Measurements from ENCODE around the gene SEC31A.
"Not testable (repeated sequence)": the region's sequence is repeated elsewhere in the genome, so short reads cannot be mapped to it uniquely, and the experiment has no call there.

Gene SEC31A

DNA sequence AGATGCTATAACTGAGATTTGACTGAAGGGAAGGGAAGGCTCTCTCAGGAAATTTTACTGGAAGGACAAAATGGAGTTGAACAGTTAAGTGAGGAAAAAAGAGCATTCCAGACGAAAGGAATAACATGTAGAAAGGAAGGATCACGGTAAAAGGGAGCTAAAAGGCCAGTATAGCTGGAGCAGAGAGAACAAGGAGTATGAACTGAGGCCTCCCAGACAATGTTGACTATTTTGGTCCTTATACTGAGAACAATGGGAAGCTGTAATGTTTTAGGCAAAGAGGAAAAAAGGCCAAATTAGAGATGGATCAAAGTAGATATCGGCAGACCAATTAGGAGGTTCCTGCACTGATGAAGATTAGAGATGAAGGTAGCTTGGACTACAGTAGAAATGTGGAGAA is 65.5 kb downstream of the SEC31A start:
- DNase-seq = no peak

DNA sequence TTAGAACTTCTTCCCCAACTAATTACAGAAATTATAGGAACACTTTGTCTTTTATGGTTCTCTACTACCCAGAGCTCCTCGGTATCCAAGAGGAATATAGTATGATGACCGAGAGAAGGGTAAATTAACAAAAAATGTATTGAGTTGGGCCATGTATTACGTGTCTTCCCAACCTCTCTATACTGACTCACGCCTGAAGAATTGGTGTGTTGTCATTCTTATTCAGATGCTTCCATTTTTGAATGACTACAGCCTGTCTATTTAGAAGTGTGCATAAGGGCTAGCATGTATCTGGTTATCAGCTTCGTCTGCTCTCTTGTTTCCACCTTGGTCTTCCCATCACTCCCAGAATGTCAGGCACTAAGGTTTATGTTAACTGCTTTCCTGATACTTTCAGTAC is 67.9 kb downstream of the SEC31A start:
- DNase-seq = no peak

DNA sequence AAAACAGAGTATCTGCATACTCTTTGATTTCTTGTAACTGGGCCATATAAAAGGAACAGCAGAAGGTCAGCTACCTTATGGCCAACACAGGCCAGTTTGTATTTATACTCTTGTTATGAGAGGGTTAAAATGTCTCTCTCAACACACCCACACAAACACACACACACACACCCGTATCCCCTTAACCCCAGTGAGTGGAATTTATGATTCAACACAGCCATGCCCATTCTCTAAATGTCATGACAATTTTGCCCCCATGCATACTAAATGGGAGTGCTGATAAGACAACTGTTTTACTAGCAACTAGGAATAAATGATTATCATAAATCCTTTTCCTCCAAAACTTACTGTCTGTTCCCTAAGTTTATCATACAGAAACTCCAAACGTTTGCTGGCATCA is 70.3 kb downstream of the SEC31A start:
- DNase-seq = no peak

DNA sequence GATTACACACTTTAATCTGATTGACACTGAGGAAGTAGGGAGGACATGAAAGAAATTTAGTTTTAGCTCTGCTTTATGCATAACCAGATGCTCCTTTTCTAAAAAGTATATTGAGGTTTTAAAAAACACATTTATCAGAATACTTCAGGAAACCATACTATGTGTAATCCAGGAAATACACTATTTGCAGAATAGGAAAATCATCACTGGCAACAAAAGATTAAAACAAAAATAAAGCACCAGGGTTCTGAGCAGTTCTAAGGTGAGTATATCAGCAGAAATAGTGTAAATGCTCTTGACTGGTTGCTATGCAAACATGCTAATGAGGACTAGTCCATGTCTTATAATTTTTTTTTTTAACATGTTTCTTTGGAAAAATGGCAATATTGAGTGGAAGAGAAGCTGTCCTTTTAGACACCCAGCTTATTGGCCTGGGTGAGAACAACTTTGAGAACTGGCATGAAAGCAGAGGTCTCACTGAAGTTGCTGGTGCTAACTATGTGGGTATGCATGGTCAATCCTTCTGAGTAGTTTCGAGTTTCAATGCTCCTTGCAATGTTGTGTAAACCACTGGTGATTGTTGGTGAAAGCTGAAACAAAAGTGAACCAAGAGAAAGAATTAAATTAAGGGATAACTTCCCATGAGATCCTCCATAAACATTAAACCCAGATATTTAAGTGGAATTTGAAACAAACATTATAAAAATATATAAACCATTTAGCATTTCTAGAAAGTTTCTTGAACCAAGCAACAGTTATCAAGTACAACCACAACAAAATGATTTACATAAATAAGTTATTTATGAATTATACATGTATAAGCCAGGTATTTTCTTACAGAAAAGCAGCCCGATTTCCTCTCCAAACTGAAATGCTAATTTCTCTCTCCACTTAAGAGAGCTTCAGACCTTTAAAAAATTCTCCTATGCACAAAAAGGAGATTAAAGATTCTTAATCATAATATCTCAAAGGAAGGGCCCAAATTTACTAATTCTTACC is 72.0 kb downstream of the SEC31A start:
- no peak for DNase-seq

DNA sequence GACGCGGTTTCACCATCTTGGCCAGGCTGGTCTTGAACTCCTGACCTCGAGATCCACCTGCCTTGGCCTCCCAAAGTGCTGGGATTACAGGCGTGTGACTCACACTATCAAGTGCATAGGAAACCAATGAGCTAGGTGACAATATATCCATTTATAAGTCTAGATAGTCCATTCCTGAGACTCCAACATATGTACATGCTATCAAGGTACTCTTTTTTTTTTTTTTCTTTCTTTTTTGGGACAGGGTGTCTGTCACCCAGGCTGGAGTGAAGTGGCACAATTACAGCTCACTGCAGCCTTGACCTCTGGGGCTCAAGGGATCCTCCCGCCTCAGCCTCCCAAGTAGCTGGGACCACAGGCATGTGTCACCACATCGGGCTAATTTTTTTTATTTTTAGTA is 74.1 kb downstream of the SEC31A start:
- DNase-seq = not testable (repeated sequence)

DNA sequence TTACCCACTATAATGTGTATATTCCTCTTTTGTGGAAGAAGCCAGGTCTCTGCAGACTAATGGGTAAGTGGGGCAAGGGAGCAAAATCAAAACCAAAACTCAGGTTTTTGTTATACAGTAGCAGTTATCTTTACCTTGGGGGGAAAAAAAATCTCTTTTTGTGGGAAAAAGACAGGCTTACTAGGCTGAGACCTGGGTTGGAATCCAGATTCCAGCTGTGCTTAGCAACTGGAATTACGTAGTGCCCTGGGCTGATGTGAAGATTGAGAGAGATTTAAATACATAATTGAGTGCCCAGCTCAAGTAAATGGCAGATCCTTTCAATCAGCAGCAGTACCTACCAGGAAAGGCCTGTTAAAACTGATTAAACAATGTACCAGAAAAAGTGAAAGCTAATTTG is 76.9 kb downstream of the SEC31A start:
- no peak for DNase-seq

DNA sequence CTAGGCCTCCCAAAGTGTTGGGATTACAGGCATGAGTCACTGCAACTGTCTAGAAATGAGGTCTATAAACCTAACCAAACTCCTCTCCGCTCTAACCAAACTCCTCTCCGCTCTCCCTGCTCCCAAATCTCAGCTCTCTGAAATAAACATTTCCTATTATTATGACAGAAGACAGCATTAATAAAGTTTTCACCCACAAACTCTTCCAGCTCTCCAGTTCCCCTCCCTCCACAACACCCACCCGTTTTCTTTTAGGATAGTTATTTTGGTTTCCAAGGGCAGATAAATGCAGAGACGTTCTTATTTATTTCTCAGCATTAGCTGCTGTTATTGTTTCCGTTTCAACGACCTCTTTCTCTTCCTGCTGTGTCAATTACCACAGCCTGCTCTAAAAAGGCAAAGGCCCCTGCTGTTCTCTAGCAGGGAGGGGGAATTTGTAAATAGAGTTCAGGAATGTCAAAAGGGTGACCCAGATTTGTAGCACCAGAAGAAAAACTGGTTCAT is 79.1 kb downstream of the SEC31A start:
- no peak for DNase-seq

DNA sequence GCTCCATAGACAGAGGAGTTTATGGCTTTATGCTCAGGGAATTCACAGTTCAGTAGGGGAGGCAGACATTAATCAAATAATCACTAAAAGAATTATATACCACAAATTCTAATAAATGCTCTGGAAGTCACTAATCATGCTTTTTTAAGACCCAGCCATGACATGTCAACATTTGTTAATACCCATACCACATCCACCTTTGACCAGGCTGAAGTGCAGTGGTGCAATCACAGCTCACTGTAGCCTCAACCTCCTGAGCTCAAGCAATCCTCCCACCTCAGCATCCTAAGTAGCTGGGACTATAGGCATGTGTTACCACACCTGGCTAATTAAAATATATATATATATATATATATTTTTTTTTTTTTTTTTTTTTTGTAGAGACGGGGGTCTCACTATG is 79.6 kb downstream of the SEC31A start:
- no peak for DNase-seq

DNA sequence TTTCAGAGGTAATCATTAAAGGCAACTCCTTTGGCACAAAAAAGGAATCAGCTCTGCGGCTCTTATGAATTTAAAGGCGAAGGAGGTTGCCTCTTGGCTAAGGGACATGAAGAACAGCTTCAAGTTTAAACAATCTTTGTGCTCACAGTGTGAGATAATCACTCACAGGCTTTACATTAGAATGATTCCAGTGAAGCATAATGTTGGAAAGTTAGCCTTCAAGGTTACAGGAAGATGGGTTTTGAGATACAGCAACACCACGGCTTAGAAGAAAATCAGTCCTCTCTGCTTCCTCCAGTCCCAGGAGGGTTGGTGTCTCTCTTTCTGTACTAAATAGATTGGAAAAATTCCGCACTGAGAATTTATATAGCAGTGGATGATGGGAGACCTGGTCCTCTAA is 80.8 kb downstream of the SEC31A start:
- no peak for DNase-seq

DNA sequence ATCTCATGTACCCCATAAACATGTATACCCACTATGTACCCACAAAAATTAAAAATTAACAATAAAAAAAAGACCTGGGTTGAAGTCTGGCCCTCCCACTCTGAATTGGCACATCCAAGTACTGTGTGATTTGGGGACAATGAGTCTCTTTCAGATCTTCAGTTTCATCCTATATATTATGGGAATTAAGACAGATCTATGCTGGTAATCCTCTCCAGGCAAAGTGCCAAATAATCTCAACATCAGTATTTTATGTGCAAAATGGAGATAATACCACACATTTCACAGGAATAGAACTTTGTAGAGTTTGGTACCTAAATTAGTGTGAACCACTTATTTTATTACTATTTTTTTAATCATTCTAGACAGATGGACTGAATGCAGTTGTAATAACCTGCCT is 81.3 kb downstream of the SEC31A start:
- no peak for DNase-seq

DNA sequence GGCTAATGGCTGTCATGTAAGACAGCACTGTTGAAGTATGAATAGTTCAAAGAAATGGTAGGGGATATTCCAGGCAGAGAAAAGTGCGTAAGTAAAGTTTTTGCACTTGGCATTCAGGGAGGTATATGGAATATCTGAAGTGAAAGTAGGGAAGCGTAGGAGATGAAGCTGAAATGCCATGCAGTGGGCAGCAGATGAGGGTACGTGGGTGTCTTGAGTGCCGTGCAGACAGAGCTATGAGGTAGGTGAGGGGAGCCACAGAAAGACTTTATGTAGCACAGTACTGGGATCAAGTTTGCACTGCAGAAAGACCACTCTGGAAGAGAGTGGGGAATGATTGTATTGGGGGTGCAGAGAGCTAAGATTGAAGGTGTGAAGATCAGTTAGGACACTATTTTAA is 87.2 kb downstream of the SEC31A start:
- DNase-seq = no peak

DNA sequence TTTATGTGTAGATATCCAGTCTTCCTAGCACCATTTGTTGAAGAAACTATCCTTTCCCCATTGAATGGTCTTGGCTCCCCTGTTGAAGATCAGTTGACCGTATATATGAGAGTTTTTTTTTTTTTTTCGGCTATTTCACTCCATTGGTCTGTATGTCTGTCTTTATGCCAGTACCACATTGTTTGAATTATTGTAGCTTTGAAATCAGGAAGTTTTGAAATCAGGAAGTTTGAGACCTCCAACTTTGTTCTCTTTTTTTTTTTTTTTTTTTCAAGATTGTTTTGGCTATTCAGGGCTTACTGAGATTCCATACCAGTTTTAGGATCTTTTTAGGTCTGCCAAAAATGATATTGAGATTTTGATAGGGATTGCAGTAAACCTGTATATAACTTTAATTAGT is 88.0 kb downstream of the SEC31A start:
- DNase-seq = no peak

DNA sequence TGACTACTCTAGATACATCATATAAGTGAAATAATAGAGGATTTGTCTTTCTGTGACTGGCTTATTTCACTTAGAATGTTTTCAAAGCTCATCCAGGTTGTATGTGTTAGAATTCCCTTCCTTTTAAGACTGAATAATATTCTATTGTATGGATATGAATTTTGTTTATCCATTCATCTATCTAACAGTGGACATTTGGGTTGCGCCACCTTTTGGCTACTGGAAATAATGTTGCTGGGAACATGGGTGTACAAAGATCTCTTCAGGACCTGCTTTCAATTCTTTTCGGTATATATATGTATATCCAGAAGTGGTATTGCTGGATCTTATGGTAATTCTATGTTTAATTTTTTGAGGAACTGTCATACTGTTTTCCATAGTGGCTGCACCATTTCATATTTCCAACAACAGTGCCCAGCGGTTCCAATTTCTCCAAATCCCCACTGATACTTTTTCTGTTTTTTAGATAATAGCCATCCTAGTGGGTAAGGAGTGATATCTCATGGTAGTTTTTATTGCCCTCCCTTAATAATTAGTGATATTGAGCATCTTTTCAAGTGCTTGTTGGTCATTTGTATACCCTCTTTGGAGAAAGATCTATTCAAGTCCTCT is 88.9 kb downstream of the SEC31A start:
- no peak for DNase-seq

DNA sequence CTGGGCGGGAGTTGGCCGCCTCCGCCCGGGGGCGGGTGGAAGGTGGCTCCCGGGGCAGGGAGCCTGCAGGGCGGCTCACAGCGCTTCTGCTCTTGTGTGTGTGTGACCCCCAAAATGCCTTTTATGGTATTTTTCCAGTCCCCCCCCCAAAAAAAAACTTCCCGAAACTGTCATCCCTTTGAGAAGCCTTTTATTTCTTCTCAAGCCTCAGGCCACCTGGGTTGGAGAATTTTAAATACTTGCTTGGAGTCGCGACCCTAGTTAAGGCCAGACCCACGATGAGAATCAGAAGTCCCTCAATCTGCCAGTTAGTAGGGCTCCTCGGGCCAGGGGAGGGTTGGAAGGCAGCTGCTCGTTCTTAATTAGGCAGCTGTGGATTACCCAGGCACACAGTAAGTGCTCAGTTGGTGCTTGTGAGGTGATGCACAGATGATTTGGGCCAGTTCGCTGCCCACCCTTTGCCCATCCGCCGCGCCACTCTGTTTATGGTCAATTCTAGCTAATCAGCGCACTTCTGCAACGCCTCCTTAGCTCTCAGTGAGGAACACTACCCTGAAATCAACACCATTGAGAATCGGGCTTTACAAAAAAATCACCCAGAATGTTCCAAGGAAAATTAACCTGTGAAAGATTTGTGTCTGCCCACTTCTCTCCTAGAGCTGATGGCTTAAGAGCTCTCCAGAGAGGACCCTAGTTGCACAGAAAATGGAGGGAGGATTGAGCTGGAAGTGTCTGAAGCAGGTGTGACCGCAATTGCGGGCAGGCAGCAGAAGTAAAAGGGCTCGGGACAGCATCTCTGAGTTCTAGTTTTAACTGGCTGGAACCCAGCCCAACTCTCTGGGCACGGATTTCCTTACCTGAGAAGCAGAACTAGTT is 91.7 kb downstream of the SEC31A start:
- DNase-seq = no peak

DNA sequence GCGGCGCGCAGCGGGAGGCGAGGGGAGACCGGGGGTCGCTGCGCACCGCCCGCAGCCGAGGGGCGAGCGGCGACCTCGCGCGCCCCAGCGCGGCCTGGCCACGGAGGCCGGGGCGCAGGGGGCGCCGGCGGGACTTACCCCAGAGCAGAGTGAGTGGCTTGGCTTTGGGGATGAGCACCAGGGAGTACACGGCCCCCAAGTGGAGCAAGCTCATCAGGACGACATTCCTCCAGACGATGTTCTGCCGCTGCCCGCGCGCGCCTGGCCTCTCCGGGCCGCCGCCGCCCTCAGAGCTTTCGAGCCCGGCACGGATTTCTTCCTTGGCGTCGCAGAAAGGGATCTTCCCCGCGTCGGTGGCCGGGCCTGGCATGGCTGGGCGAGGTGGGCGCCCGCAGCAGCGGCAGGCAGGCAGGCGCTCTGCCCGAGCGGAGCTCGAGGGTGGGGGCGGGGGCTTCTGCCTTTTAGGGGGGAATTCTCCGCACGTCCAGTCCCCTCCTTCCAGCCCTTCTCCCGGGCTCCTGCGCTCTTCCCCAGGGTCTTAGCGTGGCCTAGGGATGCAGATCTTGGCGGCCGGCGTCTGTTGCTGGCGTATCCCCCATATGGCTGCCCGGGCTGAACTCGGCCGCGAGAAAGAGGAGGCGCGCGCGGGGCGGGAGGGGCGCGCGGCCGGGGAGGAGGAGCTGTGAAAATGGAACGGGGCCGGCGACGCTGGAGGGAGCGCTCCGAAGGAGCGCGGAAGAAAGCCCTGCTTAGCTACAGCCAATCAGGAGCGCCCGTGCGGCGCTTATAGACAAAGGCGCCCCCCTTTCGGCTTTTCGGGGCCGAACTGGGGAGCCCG is 92.6 kb downstream of the SEC31A start, which contains the start of gene SCD5:
SCD5 (minus strand) TSS at position 629 of the 838 bp plus-strand sequence; CDS start at position 370, 259 bp downstream.
- peak in 1 of 6 experiments; percentile 28 for DNase-seq

DNA sequence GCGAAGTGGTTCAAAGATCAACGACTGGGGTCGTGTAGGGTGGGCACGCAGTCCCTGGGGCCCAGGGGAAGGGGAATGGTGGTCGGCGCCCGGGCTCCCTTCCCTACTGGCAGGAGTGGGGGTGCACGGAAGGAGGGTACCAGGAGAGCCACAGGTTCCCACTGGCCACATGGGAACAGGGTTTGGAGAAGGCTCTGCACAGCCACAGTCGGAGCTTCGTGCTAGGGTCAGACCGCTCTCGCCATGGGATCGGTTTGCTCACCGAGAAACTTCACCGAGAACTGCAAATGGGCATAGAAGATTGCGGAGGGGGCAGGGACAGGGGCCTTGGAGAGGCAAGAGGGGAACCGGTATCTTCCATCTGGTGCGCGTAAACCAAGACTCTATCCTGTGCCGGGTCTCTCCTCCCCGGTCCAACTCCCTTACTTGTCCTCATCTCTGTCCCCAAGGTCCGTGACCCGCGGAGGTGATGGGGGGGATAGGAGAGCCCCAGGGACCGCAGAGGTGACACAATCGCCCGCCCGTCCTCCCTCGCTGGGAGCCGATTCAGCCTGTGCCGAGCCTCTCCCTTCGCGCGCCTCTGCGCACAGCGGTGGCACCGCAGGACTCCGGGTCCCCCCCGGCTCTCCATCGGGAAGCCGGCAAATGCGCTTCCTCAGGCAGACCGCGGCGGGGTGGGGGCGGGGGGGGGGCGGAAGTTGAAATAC is 93.4 kb downstream of the SEC31A start:
- DNase-seq = no peak

DNA sequence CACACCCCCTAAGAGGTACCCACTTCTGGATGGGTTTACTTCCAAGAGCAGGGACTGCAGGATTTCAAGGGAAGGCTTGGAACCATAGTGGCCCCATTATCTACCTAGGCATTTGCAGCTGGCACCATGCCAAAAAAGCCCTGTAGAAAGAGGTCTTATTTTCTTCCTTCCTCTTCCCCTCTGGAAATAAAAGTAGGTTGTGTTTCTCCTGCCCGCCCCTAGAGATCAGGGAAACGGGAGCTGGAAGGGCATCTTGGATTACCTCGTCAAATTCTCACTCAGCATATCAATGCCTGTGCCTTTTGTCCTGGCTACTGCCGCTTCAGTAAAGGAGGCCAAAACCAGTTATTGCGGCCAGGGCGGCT is 93.9 kb downstream of the SEC31A start:
- DNase-seq = no peak

DNA sequence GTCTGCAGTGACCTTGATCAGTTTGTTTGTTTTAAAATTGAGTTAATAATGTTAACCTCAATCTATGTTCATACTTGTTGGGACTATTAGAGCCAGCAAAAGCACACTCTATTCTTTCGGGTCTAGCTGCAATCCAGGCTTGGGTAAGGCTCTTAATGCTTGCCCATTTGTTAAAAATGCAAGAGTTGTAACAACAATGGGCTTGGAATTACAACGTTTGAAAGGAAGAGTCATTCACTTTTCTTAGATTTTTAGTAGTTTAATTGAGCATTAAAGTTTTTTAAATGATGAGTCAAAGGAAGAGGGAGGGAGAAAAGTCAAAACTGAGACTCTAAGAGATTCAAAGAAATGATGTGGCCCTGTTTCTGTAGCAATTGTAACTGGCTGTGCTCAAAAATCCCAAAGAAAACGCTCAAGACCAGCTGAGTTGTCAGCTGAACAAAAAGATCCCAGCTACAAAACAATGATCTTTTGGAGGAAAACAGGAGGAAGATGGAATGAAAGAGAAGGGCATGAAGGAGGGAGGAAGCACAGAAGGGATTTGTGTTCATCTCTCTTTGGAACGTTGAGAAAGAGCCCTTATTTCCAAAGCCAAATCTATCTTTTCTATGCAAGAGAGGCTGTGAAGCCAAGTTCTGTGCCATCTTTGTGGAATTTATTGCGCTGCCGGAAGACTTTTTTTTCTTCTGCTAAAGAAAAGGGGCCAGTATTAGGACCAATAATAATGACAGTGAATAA is 97.9 kb downstream of the SEC31A start:
- no peak for DNase-seq

DNA sequence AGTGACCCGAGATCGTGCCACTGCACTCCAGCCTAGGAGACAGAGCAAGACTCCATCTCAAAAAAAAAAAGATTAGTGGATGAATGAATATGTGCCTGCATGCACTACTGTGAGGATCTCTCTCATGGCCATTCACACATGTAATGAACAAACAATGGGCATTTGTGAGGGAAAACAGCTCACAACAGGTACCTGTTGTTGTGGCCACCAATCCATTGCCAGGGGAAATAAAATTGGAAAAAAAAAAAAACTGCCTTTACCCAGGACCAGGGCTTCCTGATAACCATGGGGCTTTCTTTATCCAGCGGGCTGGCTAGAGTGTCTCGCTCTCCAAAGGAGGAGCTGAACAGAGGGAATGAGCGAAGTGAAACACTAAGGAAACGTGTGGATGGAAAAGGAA is 99.8 kb downstream of the SEC31A start:
- no peak for DNase-seq

DNA sequence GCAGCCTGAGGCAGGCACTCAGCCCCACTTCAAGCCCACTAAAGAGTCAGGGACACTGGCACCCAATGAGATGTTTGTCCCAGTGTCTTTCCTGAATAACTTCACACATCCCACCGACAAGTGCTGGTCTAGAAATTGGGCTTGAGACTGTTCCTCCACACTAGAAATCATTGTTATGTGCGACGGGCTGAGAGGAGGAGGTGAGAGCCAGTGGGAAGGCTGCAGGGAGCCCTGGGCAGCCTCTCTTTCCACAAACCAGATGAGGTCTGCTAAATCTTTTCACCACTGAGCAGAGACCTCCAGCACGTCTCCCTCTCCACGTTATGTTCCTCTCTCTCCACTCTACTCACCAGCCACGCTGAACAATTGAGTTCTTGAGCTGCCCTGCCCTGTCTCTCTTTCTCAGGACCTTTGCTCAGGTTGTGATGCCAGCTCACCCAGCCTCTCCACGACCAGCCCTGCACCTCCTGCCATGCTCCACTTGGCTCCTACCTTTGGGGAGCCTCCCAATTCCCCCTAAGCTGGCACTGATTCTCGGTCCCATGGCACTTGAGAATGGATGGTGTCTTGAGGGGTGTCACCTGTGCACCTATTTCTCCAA is 100.8 kb downstream of the SEC31A start:
- no peak for DNase-seq
